Caki2 (cell line): ENCODE data around the gene WNT9B. TPM values are rescaled to one million over a fixed set of nuclear protein-coding genes. Genes with fewer than 3 reads are reported as not detected.

Experiments
- DNase-seq: peaks from one replicate; pipeline ENCODE4 v3.0.0-alpha.2; 2015; ENCODE audit warnings: low read depth
- in situ Hi-C: cut with HindIII; loops from 2 replicates; pipeline ENCODE4 v1.10.0; 2016; ENCODE audit warnings: low sequenced_read_pairs, low pct_unique_long_range_greater_than_20kb, mixed read lengths
- total RNA-seq: library from RNA; depleted of rRNA; stranded (reverse); fragments of >200 nt; shearing (Covaris generic); gene quantifications from 2 replicates; pipeline ENCODE4 v1.2.3, GENCODE V29; 2014; ENCODE audit warnings: low replicate concordance

WNT9B gene
- total RNA-seq, 1 experiment from 2014 or later: not detected

GRCh38 chr17:46890638-46891037 lies 39.3 kb downstream of the WNT9B start:
- in situ Hi-C loops: no loop called here
- DNase-seq: no peak

- in situ Hi-C loops: no loop called here
- DNase-seq: no peak
Observed at GRCh38 chr17:46892192-46892703, 40.9 kb downstream of the WNT9B start.

- no peak for DNase-seq
- in situ Hi-C loops: no loop called here
Observed at GRCh38 chr17:46894024-46894423, 42.6 kb downstream of the WNT9B start.

- DNase-seq: no peak
- in situ Hi-C loops: no loop called here
Observed at GRCh38 chr17:46894476-46895151, 43.2 kb downstream of the WNT9B start.

- DNase-seq: no peak
- in situ Hi-C loops: no loop called here
Observed at GRCh38 chr17:46895171-46895570, 43.8 kb downstream of the WNT9B start.

- in situ Hi-C loops: no loop called here
- DNase-seq: no peak
Observed at GRCh38 chr17:46896991-46897390, 45.6 kb downstream of the WNT9B start.

- DNase-seq: no peak
- in situ Hi-C loops: no loop called here
Observed at GRCh38 chr17:46898364-46898763, 47.0 kb downstream of the WNT9B start.

GRCh38 chr17:46898860-46899259 lies 47.5 kb downstream of the WNT9B start:
- in situ Hi-C loops: no loop called here
- no peak for DNase-seq

GRCh38 chr17:46901291-46901690 lies 49.9 kb downstream of the WNT9B start:
- DNase-seq: no peak
- in situ Hi-C loops: no loop called here

GRCh38 chr17:46903762-46904672 lies 52.6 kb downstream of the WNT9B start:
- in situ Hi-C loops: no loop called here
- no peak for DNase-seq

- in situ Hi-C loops: no loop called here
- DNase-seq: no peak
Observed at GRCh38 chr17:46908068-46908737, 56.8 kb downstream of the WNT9B start.

GRCh38 chr17:46910179-46910927 lies 59.0 kb downstream of the WNT9B start:
- in situ Hi-C loops: no loop called here
- no peak for DNase-seq

GRCh38 chr17:46911311-46911710 lies 59.9 kb downstream of the WNT9B start:
- DNase-seq: no peak
- in situ Hi-C loops: no loop called here

GRCh38 chr17:46915596-46915995 lies 64.2 kb downstream of the WNT9B start:
- in situ Hi-C loops: no loop called here

GRCh38 chr17:46916211-46916610 lies 64.8 kb downstream of the WNT9B start:
- in situ Hi-C loops: no loop called here
- peak; percentile 35 for DNase-seq

More at GRCh38 chr17:46915596-46915995, 64.2 kb downstream of the WNT9B start:
- no peak for DNase-seq

GRCh38 chr17:46916623-46917022 lies 65.2 kb downstream of the WNT9B start:
- no peak for DNase-seq
- in situ Hi-C loops: no loop called here

GRCh38 chr17:46917041-46917440 lies 65.7 kb downstream of the WNT9B start:
- in situ Hi-C loops: no loop called here
- no peak for DNase-seq

- in situ Hi-C loops: no loop called here
- DNase-seq: no peak
Observed at GRCh38 chr17:46917516-46917915, 66.1 kb downstream of the WNT9B start.
